ENCODE measurements around the gene UNC93B1.

DNA sequence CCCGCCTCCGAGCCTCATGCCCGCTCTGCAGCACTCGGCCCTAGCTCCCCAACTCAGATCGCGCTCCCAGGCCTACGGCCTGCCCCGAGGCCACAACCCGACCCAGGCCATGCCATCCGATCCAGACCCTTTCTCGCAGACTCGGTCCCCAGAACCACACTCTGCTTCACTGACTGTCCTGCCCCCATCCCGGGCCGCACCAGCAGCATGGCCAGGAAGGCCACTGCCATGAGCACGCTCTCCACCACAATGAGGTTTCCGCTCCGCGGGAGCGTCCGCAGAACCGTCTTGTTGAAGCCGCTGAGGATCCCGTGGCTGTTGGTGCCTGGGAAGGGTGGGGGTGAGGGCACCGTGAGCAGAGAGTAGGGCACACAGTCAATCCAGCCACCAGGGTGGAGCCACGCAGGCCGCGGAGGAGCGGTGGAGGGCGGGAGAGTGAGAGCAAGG lies 6.4 kb downstream of the UNC93B1 start:
- no peak for TF ChIP-seq CEBPB (IDR thresholded peaks at IDR 0.05)
- TF ChIP-seq RAD21 (IDR thresholded peaks at IDR 0.05; ENCODE audit: low read depth) = no peak
- no peak for TF ChIP-seq EGR1 (IDR thresholded peaks at IDR 0.05)
- TF ChIP-seq EP300 (IDR thresholded peaks at IDR 0.05; ENCODE audit: borderline replicate concordance) = no peak

Measured in Ishikawa (cell line).